GM20431 (cell line): ENCODE measurements around the gene AHCYL2.
"Not testable (repeated sequence)": the region's sequence is repeated elsewhere in the genome, so short reads cannot be mapped to it uniquely, and the experiment has no call there.

Experiments
- in situ Hi-C: fragments of 300-500 bp; cut with MseI, MboI; formaldehyde crosslinking; loops from one replicate; pipeline ENCODE4 v1.15.0; 2020; ENCODE audit warnings: low sequenced_read_pairs; ENCODE audit not compliant: unreplicated experiment

AHCYL2 gene

GRCh38 chr7:129401967-129402860 is 177.4 kb downstream of the AHCYL2 start:
- in situ Hi-C loops, result no loop called here

GRCh38 chr7:129405527-129405926 is 180.7 kb downstream of the AHCYL2 start:
- in situ Hi-C loops, result no loop called here

GRCh38 chr7:129410238-129410637 is 185.4 kb downstream of the AHCYL2 start:
- in situ Hi-C loops, result not testable (repeated sequence)

- in situ Hi-C loops, result no loop called here
Measured at GRCh38 chr7:129412501-129412900, 187.7 kb downstream of the AHCYL2 start.

GRCh38 chr7:129417073-129417472 is 192.2 kb downstream of the AHCYL2 start:
- in situ Hi-C loops, result no loop called here

- in situ Hi-C loops, result no loop called here
Measured at GRCh38 chr7:129421717-129422250, 197.0 kb downstream of the AHCYL2 start.

- in situ Hi-C loops, result no loop called here
Measured at GRCh38 chr7:129422727-129423126, 197.9 kb downstream of the AHCYL2 start.

GRCh38 chr7:129423700-129424410 is 199.0 kb downstream of the AHCYL2 start:
- in situ Hi-C loops, result no loop called here

GRCh38 chr7:129426482-129426881 is 201.7 kb downstream of the AHCYL2 start:
- in situ Hi-C loops, result no loop called here

GRCh38 chr7:129427526-129428045 is 202.8 kb downstream of the AHCYL2 start:
- in situ Hi-C loops, result no loop called here

GRCh38 chr7:129431911-129432643 is 207.2 kb downstream of the AHCYL2 start:
- in situ Hi-C loops, result no loop called here

- in situ Hi-C loops, result no loop called here
Measured at GRCh38 chr7:129433847-129434674, 209.2 kb downstream of the AHCYL2 start, which contains the start of gene STRIP2. STRIP2 (plus strand) TSS chr7:129434432; CDS start chr7:129434473, 41 bp downstream.

- in situ Hi-C loops, result no loop called here
Measured at GRCh38 chr7:129434675-129435318, 210.0 kb downstream of the AHCYL2 start.

GRCh38 chr7:129435414-129435829 is 210.6 kb downstream of the AHCYL2 start:
- in situ Hi-C loops, result no loop called here

- in situ Hi-C loops, result no loop called here
Measured at GRCh38 chr7:129436335-129436923, 211.6 kb downstream of the AHCYL2 start.

GRCh38 chr7:129437190-129437589 is 212.4 kb downstream of the AHCYL2 start:
- in situ Hi-C loops, result no loop called here

GRCh38 chr7:129438281-129438838 is 213.5 kb downstream of the AHCYL2 start:
- in situ Hi-C loops, result no loop called here
